BLaER1 (cell line): ENCODE measurements around the gene NEK5.
"Not testable (repeated sequence)": the region's sequence is repeated elsewhere in the genome, so short reads cannot be mapped to it uniquely, and the experiment has no call there.

Experiments used
- H3K27ac ChIP-seq: shearing (Covaris generic); formaldehyde crosslinking; 2 replicates; pipeline ENCODE4 v1.8.1; 2022
- H3K27me3 ChIP-seq: shearing (Covaris generic); formaldehyde crosslinking; 2 replicates; pipeline ENCODE4 v1.8.1; 2022
- H3K36me3 ChIP-seq: shearing (Covaris generic); formaldehyde crosslinking; 2 replicates; pipeline ENCODE4 v1.8.1; 2022
- H3K4me1 ChIP-seq: shearing (Covaris generic); formaldehyde crosslinking; 2 replicates; pipeline ENCODE4 v1.8.1; 2022
- H3K4me2 ChIP-seq: shearing (Covaris generic); formaldehyde crosslinking; 2 replicates; pipeline ENCODE4 v1.8.1; 2022
- H3K4me3 ChIP-seq: shearing (Covaris generic); formaldehyde crosslinking; 2 replicates; pipeline ENCODE4 v1.8.1; 2022
- H3K9ac ChIP-seq: shearing (Covaris generic); formaldehyde crosslinking; 2 replicates; pipeline ENCODE4 v1.8.1; 2022
- H3K9me3 ChIP-seq: shearing (Covaris generic); formaldehyde crosslinking; 2 replicates; pipeline ENCODE4 v1.8.1; 2022
- H4K20me1 ChIP-seq: shearing (Covaris generic); formaldehyde crosslinking; 2 replicates; pipeline ENCODE4 v1.8.1; 2022
- Cebpa-rat ChIP-seq: shearing (Covaris generic); IDR thresholded peaks from 2 replicates; pipeline ENCODE4 v1.8.1; 2022

The NEK5 gene

DNA sequence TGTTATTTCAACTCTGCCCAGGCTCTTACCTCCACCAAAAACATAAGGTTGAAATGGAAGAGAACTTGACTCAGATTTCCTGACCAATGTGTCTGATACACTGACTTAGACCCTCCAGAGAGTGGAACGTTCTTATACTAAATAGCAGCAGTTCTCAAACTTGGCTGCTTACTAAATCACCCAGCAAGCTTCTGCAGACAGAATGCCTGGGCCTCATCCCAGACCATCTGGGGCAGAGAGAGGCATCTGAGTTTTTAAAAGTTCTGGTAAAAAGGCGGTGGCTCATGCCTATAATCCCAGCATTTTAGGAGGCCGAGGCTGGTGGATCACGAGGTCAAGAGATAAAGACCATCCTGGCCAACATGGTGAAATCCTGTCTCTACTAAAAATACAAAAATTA, 46.3 kb downstream of the NEK5 start:
- H3K9me3 ChIP-seq = no peaks in the 10 kb centered on the region
- H3K27ac ChIP-seq = no peak overlapping the region
- no peaks in the 10 kb centered on the region for H3K27me3 ChIP-seq
- H3K9ac ChIP-seq = no peak overlapping the region
- no peaks in the 10 kb centered on the region for H3K36me3 ChIP-seq
- TF ChIP-seq Cebpa-rat = no peak
- H3K4me2 ChIP-seq = no peak overlapping the region
- no peaks in the 10 kb centered on the region for H4K20me1 ChIP-seq
- no peaks in the 10 kb centered on the region for H3K4me1 ChIP-seq
- H3K4me3 ChIP-seq = no peak overlapping the region

DNA sequence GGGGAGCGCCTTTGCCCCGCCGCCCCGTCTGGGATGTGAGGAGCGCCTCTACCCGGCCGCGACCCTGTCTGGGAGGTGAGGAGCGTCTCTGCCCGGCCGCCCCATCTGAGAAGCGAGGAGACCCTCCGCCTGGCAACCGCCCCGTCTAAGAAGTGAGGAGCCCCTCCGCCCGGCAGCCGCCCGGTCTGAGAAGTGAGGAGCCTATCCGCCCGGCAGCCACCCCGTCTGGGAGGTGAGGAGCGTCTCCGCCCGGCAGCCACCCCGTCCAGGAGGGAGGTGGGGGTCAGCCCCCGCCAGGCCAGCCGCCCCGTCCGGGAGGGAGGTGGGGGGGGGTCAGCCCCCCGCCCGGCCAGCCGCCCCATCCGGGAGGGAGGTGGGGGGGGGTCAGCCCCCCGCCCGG, 49.0 kb downstream of the NEK5 start:
- H3K36me3 ChIP-seq, H3K9me3 ChIP-seq, H3K4me1 ChIP-seq, H3K4me3 ChIP-seq, H3K27ac ChIP-seq, H4K20me1 ChIP-seq, H3K9ac ChIP-seq, H3K27me3 ChIP-seq, H3K4me2 ChIP-seq: not testable (repeated sequence)

DNA sequence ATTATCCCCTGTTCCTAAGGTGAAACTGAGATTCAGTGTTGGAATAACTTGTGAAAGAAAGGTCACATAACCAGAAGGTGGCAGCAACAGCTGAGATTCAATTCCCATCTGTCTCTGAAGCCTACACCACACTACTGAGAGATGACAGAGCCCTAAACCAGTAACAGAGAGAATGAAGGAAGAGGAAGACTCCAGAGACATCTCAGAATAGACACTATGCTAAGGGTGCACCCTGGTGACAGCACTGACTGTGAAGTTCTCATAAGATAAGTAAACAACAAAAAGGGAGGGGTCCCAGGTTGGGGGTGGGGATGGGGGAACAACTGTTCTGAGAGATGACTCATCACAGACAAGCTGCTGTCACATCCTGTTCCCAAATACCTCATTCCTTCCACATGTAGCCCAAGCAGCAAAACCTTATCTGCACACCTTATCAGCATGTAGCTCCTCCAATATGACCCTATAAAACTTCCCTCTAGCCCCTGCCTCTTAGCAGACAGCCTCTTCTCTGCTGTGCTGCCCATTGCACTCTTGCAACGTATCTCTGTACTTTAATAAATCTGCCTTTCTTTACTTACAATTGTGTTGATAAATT, 57.8 kb downstream of the NEK5 start:
- H3K9ac ChIP-seq = no peak overlapping the region
- H4K20me1 ChIP-seq = no peaks in the 10 kb centered on the region
- H3K4me2 ChIP-seq = no peak overlapping the region
- H3K4me3 ChIP-seq = no peak overlapping the region
- H3K36me3 ChIP-seq = no peaks in the 10 kb centered on the region
- no peaks in the 10 kb centered on the region for H3K4me1 ChIP-seq
- no peak overlapping the region for H3K27ac ChIP-seq
- H3K27me3 ChIP-seq = no peaks in the 10 kb centered on the region
- no peak for TF ChIP-seq Cebpa-rat
- peaks cover 55% of the 10 kb centered on the region for H3K9me3 ChIP-seq

DNA sequence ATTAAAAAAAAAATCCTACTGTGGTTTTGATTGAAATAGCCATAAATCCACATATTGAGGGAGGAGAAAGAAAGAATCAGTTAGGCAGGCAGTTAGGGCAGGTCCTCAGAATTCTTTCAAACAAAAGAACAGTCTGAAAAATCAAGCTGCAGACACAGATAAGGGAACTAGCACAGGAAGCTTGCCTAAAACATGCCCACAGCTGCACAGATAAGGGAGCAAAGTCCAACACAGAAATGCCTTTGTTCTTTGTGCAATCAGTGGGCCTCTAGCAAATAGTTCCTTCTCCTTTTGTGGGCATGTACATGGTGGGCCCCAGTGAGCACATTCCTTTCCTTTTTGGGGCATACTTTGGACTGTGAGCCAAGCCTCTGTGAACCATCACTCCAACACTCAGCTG, 61.6 kb downstream of the NEK5 start:
- peaks cover 68% of the 10 kb centered on the region for H3K9me3 ChIP-seq
- H4K20me1 ChIP-seq = no peaks in the 10 kb centered on the region
- no peak overlapping the region for H3K4me3 ChIP-seq
- H3K27me3 ChIP-seq = no peaks in the 10 kb centered on the region
- no peaks in the 10 kb centered on the region for H3K36me3 ChIP-seq
- H3K4me2 ChIP-seq = no peak overlapping the region
- no peaks in the 10 kb centered on the region for H3K4me1 ChIP-seq
- no peak overlapping the region for H3K27ac ChIP-seq
- H3K9ac ChIP-seq = no peak overlapping the region
- TF ChIP-seq Cebpa-rat = no peak

DNA sequence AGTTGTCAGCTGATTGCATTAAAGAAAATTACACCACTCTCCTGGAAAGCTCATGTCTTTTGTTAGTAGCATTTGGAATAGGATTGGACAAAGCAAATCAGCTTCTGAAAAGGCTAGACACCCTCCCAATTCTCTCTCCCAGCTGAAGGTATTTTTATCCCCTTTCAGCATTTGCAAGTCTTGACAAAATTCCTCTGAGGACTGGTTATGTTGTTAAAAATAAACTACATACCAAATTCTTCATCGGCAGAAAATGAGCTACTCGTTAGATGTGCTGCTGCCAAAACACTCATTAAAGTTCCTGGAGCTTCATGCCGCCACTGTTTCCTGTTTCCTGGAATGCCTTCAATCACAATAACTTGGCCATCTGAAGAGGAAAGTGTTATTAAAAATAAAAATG, 67.3 kb downstream of the NEK5 start:
- no peak overlapping the region for H3K27ac ChIP-seq
- no peak overlapping the region for H3K4me2 ChIP-seq
- no peak overlapping the region for H3K4me3 ChIP-seq
- H3K36me3 ChIP-seq = no peaks in the 10 kb centered on the region
- H3K4me1 ChIP-seq = no peaks in the 10 kb centered on the region
- peaks cover 39% of the 10 kb centered on the region for H3K9me3 ChIP-seq
- H3K27me3 ChIP-seq = no peaks in the 10 kb centered on the region
- H3K9ac ChIP-seq = no peak overlapping the region
- TF ChIP-seq Cebpa-rat = no peak
- no peaks in the 10 kb centered on the region for H4K20me1 ChIP-seq

DNA sequence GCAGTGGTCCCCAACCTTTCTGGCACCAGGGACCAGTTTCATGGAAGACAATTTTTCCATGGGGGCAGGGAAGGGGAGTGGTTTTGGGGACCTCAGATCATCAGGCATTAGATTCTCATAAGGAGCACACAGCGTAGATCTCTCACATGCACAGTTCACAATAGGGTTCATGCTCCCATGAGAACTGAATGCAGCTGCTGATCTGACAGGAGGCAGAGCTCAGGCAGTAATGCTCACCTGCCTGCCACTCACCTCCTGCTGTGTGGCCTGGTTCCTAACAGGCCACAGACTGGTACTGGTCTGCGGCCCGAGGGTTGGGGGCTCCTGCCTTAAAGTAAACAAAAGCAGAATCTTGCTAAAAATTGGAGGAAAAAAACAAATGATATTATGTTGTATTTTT, 67.8 kb downstream of the NEK5 start:
- H3K27ac ChIP-seq, H3K4me3 ChIP-seq, H3K9ac ChIP-seq, H3K36me3 ChIP-seq, H3K27me3 ChIP-seq, H4K20me1 ChIP-seq, H3K4me1 ChIP-seq, H3K4me2 ChIP-seq: not testable (repeated sequence)
- H3K9me3 ChIP-seq = peaks cover 34% of the 10 kb centered on the region

DNA sequence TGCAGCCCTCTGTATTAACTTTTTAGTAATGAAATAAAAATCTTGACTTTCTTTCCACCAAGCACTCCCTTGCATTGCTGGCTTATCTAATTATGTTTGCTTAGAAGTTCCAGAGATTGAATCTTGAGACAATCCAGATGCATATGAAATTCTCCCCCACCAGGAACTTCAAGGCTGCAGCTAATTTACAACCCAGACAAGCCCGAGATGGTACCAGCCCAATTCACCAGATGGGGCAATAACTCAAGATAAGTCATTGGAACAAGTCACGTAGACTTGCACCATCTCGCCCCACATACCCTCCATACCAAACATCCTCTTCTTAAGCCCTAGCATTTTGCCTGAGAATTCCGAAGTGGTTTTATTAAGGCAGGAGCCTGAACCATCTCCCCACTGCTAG, 75.4 kb downstream of the NEK5 start:
- no peaks in the 10 kb centered on the region for H3K27me3 ChIP-seq
- H3K27ac ChIP-seq = no peak overlapping the region
- no peak for TF ChIP-seq Cebpa-rat
- no peak overlapping the region for H3K4me3 ChIP-seq
- H3K4me1 ChIP-seq = no peaks in the 10 kb centered on the region
- H3K36me3 ChIP-seq = no peaks in the 10 kb centered on the region
- H3K4me2 ChIP-seq = no peak overlapping the region
- no peaks in the 10 kb centered on the region for H3K9me3 ChIP-seq
- H3K9ac ChIP-seq = no peak overlapping the region
- H4K20me1 ChIP-seq = no peaks in the 10 kb centered on the region

DNA sequence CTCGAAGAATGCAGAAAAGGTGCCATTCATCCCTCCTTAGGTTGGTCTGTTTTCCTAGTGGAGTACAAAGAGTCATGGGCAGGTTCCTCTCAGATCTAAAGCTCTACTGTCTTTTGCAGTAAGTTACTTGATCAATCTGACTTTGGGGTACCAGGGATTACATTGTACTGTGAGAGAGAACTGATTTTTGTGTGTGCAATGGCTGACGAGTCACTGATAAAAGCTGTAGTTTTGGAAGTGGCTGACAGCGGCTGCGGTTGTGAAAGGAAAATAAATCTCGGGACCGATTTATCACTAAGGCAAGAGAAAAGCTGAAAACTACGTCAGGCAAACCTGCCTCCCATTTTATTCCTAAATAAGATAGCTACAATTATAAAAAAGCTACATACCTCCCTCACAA, 77.5 kb downstream of the NEK5 start:
- Histone ChIP-seq H3K9ac (no peak overlapping the region), H3K9me3 (no peaks in the 10 kb centered on the region), H3K4me1 (no peaks in the 10 kb centered on the region), H3K27ac (no peak overlapping the region), H3K36me3 (no peaks in the 10 kb centered on the region), H3K27me3 (no peaks in the 10 kb centered on the region), H3K4me2 (no peak overlapping the region), H4K20me1 (no peaks in the 10 kb centered on the region), H3K4me3 (no peak overlapping the region)
- TF ChIP-seq Cebpa-rat = no peak

DNA sequence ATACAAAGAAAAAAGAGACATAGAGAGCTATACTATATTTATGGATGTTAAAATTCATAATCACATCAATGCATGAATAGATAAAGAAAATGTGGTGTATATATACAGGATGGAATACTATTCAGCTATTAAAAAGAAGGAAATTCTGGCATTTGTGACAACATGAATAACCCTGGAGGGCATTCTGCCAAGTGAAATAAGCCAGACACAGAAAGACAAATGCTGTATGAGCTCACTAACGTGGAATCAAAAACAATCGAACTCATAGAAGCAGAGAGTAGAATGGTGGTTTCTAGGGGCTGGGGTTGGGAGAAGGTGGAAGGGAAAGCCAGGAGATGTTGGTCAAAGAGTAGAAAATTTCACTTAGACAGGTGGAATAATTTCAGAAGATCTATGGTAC, 80.4 kb downstream of the NEK5 start:
- Histone ChIP-seq H3K4me2 (no peak overlapping the region), H3K27ac (no peak overlapping the region)

DNA sequence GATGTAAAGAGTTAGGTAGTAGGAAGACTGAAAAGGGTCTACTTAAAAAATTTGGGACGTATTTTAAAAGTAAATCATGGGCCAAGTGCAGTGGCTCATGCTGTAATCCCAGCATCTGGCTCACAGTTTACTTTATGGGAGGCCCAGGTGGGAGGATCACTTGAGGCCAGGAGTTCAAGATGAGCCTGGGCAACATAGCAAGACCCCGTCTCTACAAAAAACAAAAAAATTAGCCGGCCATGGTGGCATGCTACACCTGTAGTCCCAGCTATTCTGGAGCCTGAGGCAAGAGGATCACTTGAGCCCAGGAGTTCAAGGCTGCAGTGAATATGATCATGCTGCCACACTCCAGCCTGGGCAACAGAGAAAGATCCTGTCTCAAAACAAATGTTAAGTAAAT, 81.4 kb downstream of the NEK5 start:
- no peak for TF ChIP-seq Cebpa-rat
- H3K4me2 ChIP-seq = no peak overlapping the region
- H3K36me3 ChIP-seq = no peaks in the 10 kb centered on the region
- no peaks in the 10 kb centered on the region for H3K27me3 ChIP-seq
- H3K27ac ChIP-seq = no peak overlapping the region
- no peaks in the 10 kb centered on the region for H3K4me1 ChIP-seq
- H4K20me1 ChIP-seq = no peaks in the 10 kb centered on the region
- no peak overlapping the region for H3K4me3 ChIP-seq
- no peaks in the 10 kb centered on the region for H3K9me3 ChIP-seq
- H3K9ac ChIP-seq = no peak overlapping the region

More for the DNA sequence above, 80.4 kb downstream of the NEK5 start:
- Histone ChIP-seq H3K27me3 (no peaks in the 10 kb centered on the region), H3K9ac (no peak overlapping the region), H3K4me3 (no peak overlapping the region), H3K4me1 (no peaks in the 10 kb centered on the region), H4K20me1 (no peaks in the 10 kb centered on the region), H3K9me3 (no peaks in the 10 kb centered on the region), H3K36me3 (no peaks in the 10 kb centered on the region)
- no peak for TF ChIP-seq Cebpa-rat

DNA sequence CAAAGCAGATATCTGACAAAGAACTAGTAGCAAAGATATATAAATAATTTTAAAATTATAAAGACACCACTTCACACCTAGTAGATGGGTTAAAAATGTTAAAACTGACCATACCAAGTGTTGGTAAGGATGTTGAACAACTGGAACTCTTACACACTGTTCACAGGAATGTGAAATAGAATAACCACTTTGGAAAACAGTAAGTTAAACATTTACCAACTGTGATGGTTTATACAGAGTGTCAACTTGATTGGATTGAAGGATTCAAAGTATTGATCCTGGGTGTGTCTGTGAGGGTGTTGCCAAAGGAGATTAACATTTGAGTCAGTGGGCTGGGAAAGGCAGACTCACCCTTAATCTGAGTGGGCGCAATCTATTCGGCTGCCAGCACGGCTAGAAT, 85.2 kb downstream of the NEK5 start:
- Histone ChIP-seq H3K9ac (no peak overlapping the region), H3K9me3 (no peaks in the 10 kb centered on the region), H3K27me3 (no peaks in the 10 kb centered on the region), H3K4me2 (no peak overlapping the region), H3K36me3 (no peaks in the 10 kb centered on the region), H3K27ac (no peak overlapping the region), H3K4me3 (no peak overlapping the region), H4K20me1 (no peaks in the 10 kb centered on the region), H3K4me1 (no peaks in the 10 kb centered on the region)
- no peak for TF ChIP-seq Cebpa-rat
